Measurements from ENCODE around the gene SFMBT2. TPM values are rescaled to one million over a fixed set of nuclear protein-coding genes. Genes with fewer than 3 reads are reported as not detected.

Gene SFMBT2
- total and polyA plus RNA-seq, 2 of the 13 experiments (the other 11 are each of a cell fraction or from before 2014, with no cell fraction given) = 0.01 to 0.02 TPM

- H3K9ac ChIP-seq (ENCODE audit: insufficient read depth, low read depth, low read length) = no peak overlapping the region
- H3K79me2 ChIP-seq (ENCODE audit: insufficient read depth, low read length) = no peaks in the 10 kb centered on the region
- no peaks in the 10 kb centered on the region for H4K20me1 ChIP-seq (ENCODE audit: insufficient read depth, low read length)
- CTCF ChIA-PET (ENCODE audit: low intra/inter-chr PET ratio, low total read pairs) = no interaction called here
- POLR2A ChIA-PET = no interaction called here
- H3K27me3 ChIP-seq (ENCODE audit: control insufficient read depth in 1 of 2, insufficient read depth in 2 of 2, low read length in 2 of 2) = peaks cover 1 to 33% of the 10 kb centered on the region in 2 experiments; a peak in 4 of 5 replicates
- no peaks in the 10 kb centered on the region for H3K4me1 ChIP-seq (ENCODE audit: insufficient read depth, low read length)
- H3K27ac ChIP-seq (ENCODE audit: extremely low read length, insufficient read depth, low read length) = no peak overlapping the region
- H3K4me2 ChIP-seq (ENCODE audit: low read depth, low read length) = no peak overlapping the region
- WGBS (ENCODE audit: low lambda C conversion rate) = 39% methylated on average over 19 of the region's 19 CpGs
- BruUV-seq (replicated peaks) = no TSS peak
- no peak for DNase-seq (ENCODE audit: low spot score)
- in situ Hi-C loops (cut with HindIII; ENCODE audit: extremely low pct_ligation_motif_present, low pct_unique_long_range_greater_than_20kb) = no loop called here
- no peak overlapping the region for H2AFZ ChIP-seq (ENCODE audit: low read length)
- H3K36me3 ChIP-seq (replicated peaks in 1 of 2; ENCODE audit: control insufficient read depth in 1 of 2, insufficient read depth in 2 of 2, low read length in 2 of 2) = no peaks in the 10 kb centered on the region
- no peaks in the 10 kb centered on the region for H3K9me3 ChIP-seq (ENCODE audit: low read length)
- no peak for TF ChIP-seq ZSCAN12 (CRISPR knock-in tag; IDR thresholded peaks at IDR 0.05)
- no peak for FAIRE-seq
- intact Hi-C loops (cut with micrococcal nuclease; ENCODE audit: unreplicated experiment) = no loop called here
- ATAC-seq = no peak
- no peak overlapping the region for H3K4me3 ChIP-seq (replicated peaks in 1 of 3; ENCODE audit: insufficient read depth in 1 of 3, low read depth in 2 of 3, low read length in 3 of 3)
Observed at GRCh38 chr10:7438196-7438986, 27.6 kb upstream of the SFMBT2 start.

- H3K9me3 ChIP-seq (ENCODE audit: low read length) = no peaks in the 10 kb centered on the region
- H3K4me1 ChIP-seq (ENCODE audit: insufficient read depth, low read length) = no peaks in the 10 kb centered on the region
- no peak overlapping the region for H2AFZ ChIP-seq (ENCODE audit: low read length)
- no peak overlapping the region for H3K9ac ChIP-seq (ENCODE audit: insufficient read depth, low read depth, low read length)
- ChIA-PET POLR2A (no interaction called here), CTCF (ENCODE audit: low intra/inter-chr PET ratio, low total read pairs) (no interaction called here)
- H3K4me3 ChIP-seq (replicated peaks in 1 of 3; ENCODE audit: insufficient read depth in 1 of 3, low read depth in 2 of 3, low read length in 3 of 3) = no peak overlapping the region
- intact Hi-C loops (cut with micrococcal nuclease; ENCODE audit: unreplicated experiment) = no loop called here
- no peaks in the 10 kb centered on the region for H3K79me2 ChIP-seq (ENCODE audit: insufficient read depth, low read length)
- no peak for ATAC-seq
- H3K27ac ChIP-seq (ENCODE audit: extremely low read length, insufficient read depth, low read length) = no peak overlapping the region
- no peak for DNase-seq (ENCODE audit: low spot score)
- TF ChIP-seq RXRB (CRISPR knock-in tag; IDR thresholded peaks at IDR 0.05; ENCODE audit: borderline replicate concordance) = no peak
- TF ChIP-seq ISL2 (CRISPR knock-in tag; IDR thresholded peaks at IDR 0.05) = no peak
- TF ChIP-seq FOXC1 (CRISPR knock-in tag; IDR thresholded peaks at IDR 0.05; ENCODE audit: borderline replicate concordance) = no peak
- TF ChIP-seq ZNF350 (CRISPR knock-in tag; IDR thresholded peaks at IDR 0.05; ENCODE audit: borderline replicate concordance, low read depth) = no peak
- TF ChIP-seq ZNF432 (CRISPR knock-in tag; IDR thresholded peaks at IDR 0.05; ENCODE audit: borderline replicate concordance) = no peak
- TF ChIP-seq KDM6A (CRISPR knock-in tag; IDR thresholded peaks at IDR 0.05; ENCODE audit: low read depth) = no peak
- no peak for TF ChIP-seq MTA1 (CRISPR knock-in tag; IDR thresholded peaks at IDR 0.05; ENCODE audit: borderline replicate concordance)
- TF ChIP-seq GLI4 (CRISPR knock-in tag; IDR thresholded peaks at IDR 0.05; ENCODE audit: borderline replicate concordance) = no peak
- no peak for TF ChIP-seq ZFP62 (CRISPR knock-in tag; IDR thresholded peaks at IDR 0.05)
- no peak for TF ChIP-seq NPAS2 (CRISPR knock-in tag; IDR thresholded peaks at IDR 0.05; ENCODE audit: borderline replicate concordance)
- TF ChIP-seq KDM2A (CRISPR knock-in tag; IDR thresholded peaks at IDR 0.05; ENCODE audit: borderline replicate concordance, low read depth) = no peak
- no peak for TF ChIP-seq ZBTB34 (CRISPR knock-in tag; IDR thresholded peaks at IDR 0.05)
- no peak for TF ChIP-seq NR1H2 (CRISPR knock-in tag; IDR thresholded peaks at IDR 0.05; ENCODE audit: borderline replicate concordance, low read depth)
- TF ChIP-seq NR2F1 (CRISPR knock-in tag; IDR thresholded peaks at IDR 0.05) = no peak
- H3K27me3 ChIP-seq (ENCODE audit: control insufficient read depth in 1 of 2, insufficient read depth in 2 of 2, low read length in 2 of 2) = peaks cover 1 to 23% of the 10 kb centered on the region in 2 experiments; a peak in 3 of 5 replicates
- no TSS peak for BruUV-seq (replicated peaks)
- in situ Hi-C loops (cut with HindIII; ENCODE audit: extremely low pct_ligation_motif_present, low pct_unique_long_range_greater_than_20kb) = no loop called here
- FAIRE-seq = no peak
- no peaks in the 10 kb centered on the region for H3K36me3 ChIP-seq (replicated peaks in 1 of 2; ENCODE audit: control insufficient read depth in 1 of 2, insufficient read depth in 2 of 2, low read length in 2 of 2)
- H4K20me1 ChIP-seq (ENCODE audit: insufficient read depth, low read length) = no peaks in the 10 kb centered on the region
- 46% methylated on average over 3 of the region's 3 CpGs for WGBS (ENCODE audit: low lambda C conversion rate)
- H3K4me2 ChIP-seq (ENCODE audit: low read depth, low read length) = no peak overlapping the region
Observed at GRCh38 chr10:7436490-7437100, 25.8 kb upstream of the SFMBT2 start.

Measured in HepG2 (cell line).